Measurements from ENCODE around the gene SYCE3. TPM values are rescaled to one million over a fixed set of nuclear protein-coding genes. Genes with fewer than 3 reads are reported as not detected.
"Not testable (repeated sequence)": the region's sequence is repeated elsewhere in the genome, so short reads cannot be mapped to it uniquely, and the experiment has no call there.

The SYCE3 gene
- total and polyA plus RNA-seq, 7 donors: not detected

DNA sequence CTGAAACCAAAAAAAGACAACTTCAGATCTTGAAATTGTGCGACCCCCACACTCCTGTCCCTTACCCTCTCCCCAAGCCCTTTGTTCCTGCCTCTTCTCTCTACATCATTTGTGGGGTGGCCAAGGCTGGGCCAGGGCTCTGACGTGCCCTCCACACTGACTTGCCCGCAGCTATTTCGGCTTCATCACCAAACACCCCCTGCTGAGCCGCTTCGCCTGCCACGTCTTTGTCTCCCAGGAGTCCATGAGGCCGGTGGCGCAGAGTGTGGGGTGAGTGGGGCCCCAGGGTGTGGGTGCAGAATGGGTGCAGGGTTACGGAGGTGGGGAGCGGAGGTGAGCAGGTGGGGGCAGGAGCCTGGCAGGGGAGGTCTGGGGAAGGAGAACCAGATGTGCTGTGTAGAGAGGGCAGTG, 47.3 kb upstream of the SYCE3 start:
- no peaks in the 10 kb centered on the region for H3K4me1 ChIP-seq
- WGBS, 2 donors: 87 to 91% methylated on average over 11 of the region's 11 CpGs
- no peak for DNase-seq

DNA sequence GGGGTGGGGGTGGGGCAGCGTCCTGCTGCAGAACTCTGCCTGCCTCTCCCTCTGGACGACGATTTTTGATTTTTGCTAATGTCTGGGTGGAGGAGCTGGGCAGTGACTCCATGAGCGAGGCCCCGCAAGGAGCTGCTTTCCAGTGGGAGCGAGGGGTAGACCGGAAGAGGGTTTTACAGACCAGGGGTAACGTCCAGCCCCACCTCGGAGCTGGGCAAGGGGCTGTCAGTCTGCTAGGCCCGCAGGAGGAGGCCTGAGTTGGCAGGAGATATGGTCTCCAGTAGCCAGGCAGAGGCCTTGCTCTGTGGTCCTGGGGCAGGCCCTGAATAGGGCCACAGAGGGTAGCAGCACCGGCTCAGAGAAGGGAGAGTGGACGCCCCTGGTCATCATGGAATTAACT, 46.9 kb upstream of the SYCE3 start:
- Histone ChIP-seq H3K9me3 (no peaks in the 10 kb centered on the region), H3K36me3 (no peaks in the 10 kb centered on the region), H3K4me3 (no peak overlapping the region), H3K27me3 (peaks cover 7 to 88% (median 50%) of the 10 kb centered on the region in 3 donors), H3K4me1 (no peaks in the 10 kb centered on the region), H3K27ac (no peak overlapping the region)
- WGBS, 2 donors: 83 to 87% methylated on average over 12 of the region's 12 CpGs
- intact Hi-C loops (cut with DNase I): no loop called here
- no peak for DNase-seq
- TF ChIP-seq, protein P1, sequence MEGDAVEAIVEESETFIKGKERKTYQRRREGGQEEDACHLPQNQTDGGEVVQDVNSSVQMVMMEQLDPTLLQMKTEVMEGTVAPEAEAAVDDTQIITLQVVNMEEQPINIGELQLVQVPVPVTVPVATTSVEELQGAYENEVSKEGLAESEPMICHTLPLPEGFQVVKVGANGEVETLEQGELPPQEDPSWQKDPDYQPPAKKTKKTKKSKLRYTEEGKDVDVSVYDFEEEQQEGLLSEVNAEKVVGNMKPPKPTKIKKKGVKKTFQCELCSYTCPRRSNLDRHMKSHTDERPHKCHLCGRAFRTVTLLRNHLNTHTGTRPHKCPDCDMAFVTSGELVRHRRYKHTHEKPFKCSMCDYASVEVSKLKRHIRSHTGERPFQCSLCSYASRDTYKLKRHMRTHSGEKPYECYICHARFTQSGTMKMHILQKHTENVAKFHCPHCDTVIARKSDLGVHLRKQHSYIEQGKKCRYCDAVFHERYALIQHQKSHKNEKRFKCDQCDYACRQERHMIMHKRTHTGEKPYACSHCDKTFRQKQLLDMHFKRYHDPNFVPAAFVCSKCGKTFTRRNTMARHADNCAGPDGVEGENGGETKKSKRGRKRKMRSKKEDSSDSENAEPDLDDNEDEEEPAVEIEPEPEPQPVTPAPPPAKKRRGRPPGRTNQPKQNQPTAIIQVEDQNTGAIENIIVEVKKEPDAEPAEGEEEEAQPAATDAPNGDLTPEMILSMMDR (IDR thresholded peaks at IDR 0.05): no peak
- TF ChIP-seq POLR2A (IDR thresholded peaks at IDR 0.05) (no peak), EP300 (IDR thresholded peaks at IDR 0.05) (no peak), POLR2AphosphoS5 (IDR thresholded peaks at IDR 0.05) (no peak)

More for the DNA sequence above, 47.3 kb upstream of the SYCE3 start:
- TF ChIP-seq POLR2A (IDR thresholded peaks at IDR 0.05) (no peak), EP300 (IDR thresholded peaks at IDR 0.05) (no peak), POLR2AphosphoS5 (IDR thresholded peaks at IDR 0.05) (no peak)
- TF ChIP-seq, protein P1 (IDR thresholded peaks at IDR 0.05): no peak
- intact Hi-C loops (cut with DNase I): no loop called here
- H3K27me3 ChIP-seq: peaks cover 3 to 88% (median 45%) of the 10 kb centered on the region in 3 donors
- no peaks in the 10 kb centered on the region for H3K9me3 ChIP-seq
- H3K36me3 ChIP-seq: no peaks in the 10 kb centered on the region
- no peak overlapping the region for H3K4me3 ChIP-seq
- no peak overlapping the region for H3K27ac ChIP-seq

DNA sequence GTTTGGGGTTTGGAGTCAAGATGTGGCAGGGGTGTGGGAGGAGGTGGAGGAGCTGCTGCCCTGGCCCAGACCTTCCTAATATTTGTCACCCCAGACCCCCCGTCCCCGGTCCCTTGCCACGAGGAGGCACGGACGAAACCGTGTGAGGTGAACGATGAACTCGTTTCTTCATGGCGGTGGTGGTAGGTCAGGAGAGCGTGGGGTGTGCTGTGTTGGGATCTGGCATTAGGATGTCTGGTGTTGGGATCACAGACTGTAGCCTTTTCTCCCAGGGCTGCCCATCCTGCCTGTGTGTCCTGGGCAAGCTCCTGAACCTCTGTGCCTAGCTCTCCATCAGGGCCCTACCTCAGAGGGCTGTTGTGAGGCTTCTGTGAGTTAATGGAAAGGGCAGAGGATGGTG, 46.3 kb upstream of the SYCE3 start:
- no peak for DNase-seq
- H3K9me3 ChIP-seq: no peaks in the 10 kb centered on the region
- no peak overlapping the region for H3K27ac ChIP-seq
- TF ChIP-seq, protein P1 (IDR thresholded peaks at IDR 0.05): no peak
- TF ChIP-seq EP300 (IDR thresholded peaks at IDR 0.05): no peak
- no peak for TF ChIP-seq POLR2AphosphoS5 (IDR thresholded peaks at IDR 0.05)
- no peak for TF ChIP-seq POLR2A (IDR thresholded peaks at IDR 0.05)
- no peak overlapping the region for H3K4me3 ChIP-seq
- WGBS, 2 donors: 87 to 93% methylated on average over 10 of the region's 10 CpGs
- intact Hi-C loops (cut with DNase I): no loop called here
- no peaks in the 10 kb centered on the region for H3K36me3 ChIP-seq
- peaks cover 8 to 88% (median 52%) of the 10 kb centered on the region in 3 donors for H3K27me3 ChIP-seq
- H3K4me1 ChIP-seq: no peaks in the 10 kb centered on the region

DNA sequence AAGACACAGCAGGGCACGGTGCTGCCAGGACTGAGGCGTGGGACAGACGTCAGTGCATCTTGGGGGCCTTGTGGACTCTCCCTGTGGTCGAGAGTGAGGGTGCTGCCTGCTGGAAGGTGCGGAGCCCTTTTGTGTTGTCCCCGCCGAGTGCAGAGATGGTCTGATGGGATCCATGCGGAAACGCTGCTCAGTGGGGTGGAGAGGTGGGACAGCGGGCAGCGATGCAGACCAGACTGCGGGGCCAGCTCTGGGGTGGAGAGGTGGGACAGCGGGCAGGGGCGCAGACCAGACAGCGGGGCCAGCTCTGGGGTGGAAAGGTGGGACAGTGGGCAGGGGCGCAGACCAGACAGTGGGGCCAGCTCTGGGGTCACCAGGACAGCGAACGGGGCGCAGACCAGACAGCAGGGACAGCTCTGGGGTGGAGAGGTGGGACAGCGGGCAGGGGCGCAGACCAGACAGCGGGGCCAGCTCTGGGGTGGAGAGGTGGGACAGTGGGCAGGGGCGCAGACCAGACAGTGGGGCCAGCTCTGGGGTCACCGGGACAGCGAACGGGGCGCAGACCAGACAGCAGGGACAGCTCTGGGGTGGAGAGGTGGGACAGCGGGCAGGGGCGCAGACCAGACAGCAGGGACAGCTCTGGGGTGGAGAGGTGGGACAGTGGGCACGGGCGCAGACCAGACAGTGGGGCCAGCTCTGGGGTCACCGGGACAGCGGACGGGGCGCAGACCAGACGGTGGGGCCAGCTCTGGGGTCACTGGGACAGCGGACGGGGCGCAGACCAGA, 45.5 kb upstream of the SYCE3 start:
- H3K4me3 ChIP-seq; H3K4me1 ChIP-seq; DNase-seq; H3K27ac ChIP-seq; H3K9me3 ChIP-seq; intact Hi-C loops (cut with DNase I); H3K36me3 ChIP-seq: not testable (repeated sequence)
- peaks cover 16 to 88% (median 52%) of the 10 kb centered on the region in 3 donors for H3K27me3 ChIP-seq
- WGBS, 2 donors: 86 to 87% methylated on average over 39 of the region's 39 CpGs

DNA sequence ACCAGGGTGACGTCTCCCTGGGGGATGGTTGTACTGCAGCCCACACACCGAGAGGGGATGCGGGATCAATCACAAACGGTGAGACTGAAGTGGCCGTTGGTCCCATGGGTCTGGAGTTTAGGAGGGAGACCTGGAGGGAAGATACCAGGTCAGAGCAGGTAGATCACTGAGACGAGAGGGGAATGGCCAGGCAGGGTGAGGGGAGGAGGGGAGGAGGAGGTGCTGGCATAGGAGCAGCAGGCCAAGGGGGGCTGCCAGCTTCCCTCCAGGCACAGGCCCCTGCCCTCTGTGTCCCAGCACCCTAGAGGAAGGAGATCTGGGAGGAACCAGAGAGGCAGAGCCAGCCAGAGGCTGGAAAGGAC, 44.9 kb upstream of the SYCE3 start:
- TF ChIP-seq EP300 (IDR thresholded peaks at IDR 0.05): no peak
- no peak for TF ChIP-seq POLR2A (IDR thresholded peaks at IDR 0.05)
- TF ChIP-seq POLR2AphosphoS5 (IDR thresholded peaks at IDR 0.05): no peak
- TF ChIP-seq, protein P1 (IDR thresholded peaks at IDR 0.05): no peak
- WGBS, 2 donors: 67% methylated on average over 6 of the region's 6 CpGs
- peaks cover 16 to 88% (median 52%) of the 10 kb centered on the region in 3 donors for H3K27me3 ChIP-seq
- H3K9me3 ChIP-seq: no peaks in the 10 kb centered on the region
- H3K27ac ChIP-seq: no peak overlapping the region
- no peaks in the 10 kb centered on the region for H3K36me3 ChIP-seq
- H3K4me3 ChIP-seq: no peak overlapping the region
- DNase-seq: no peak
- intact Hi-C loops (cut with DNase I): no loop called here
- no peaks in the 10 kb centered on the region for H3K4me1 ChIP-seq
